Right lung (tissue), 5 donors: ENCODE results near the gene EGFR. TPM values are rescaled to one million over a fixed set of nuclear protein-coding genes. Genes with fewer than 3 reads are reported as not detected.
A peak's percentile ranks its signal among the peaks of the same experiment; 100 is the strongest.

Source experiments
- DNase-seq, 2 donors: peaks; one replicate each; pipeline ENCODE4 v3.0.0-alpha.2; 2013
- polyA plus RNA-seq, 5 donors: library from polyadenylated mRNA; unstranded; fragments of 120-200 nt; gene quantifications; one replicate each; pipeline versions ENCODE4 v1.2.1 to v1.2.3, GENCODE V29; 2013; ENCODE audit warnings: inconsistent platforms in 1 of 5, low replicate concordance in 1 of 5; ENCODE audit not compliant: insufficient read length in 5 of 5, insufficient read depth in 1 of 5

EGFR gene
- polyA plus RNA-seq, 5 donors: 37.0 to 55.7 (median 46.3) TPM

GRCh38 chr7:55140941-55141278 lies 122.1 kb downstream of the EGFR start:
- no peak for DNase-seq

GRCh38 chr7:55142919-55143600 lies 124.2 kb downstream of the EGFR start:
- DNase-seq: no peak

- no peak for DNase-seq
Observed at GRCh38 chr7:55144333-55145317, 125.8 kb downstream of the EGFR start.

GRCh38 chr7:55145606-55146005 lies 126.8 kb downstream of the EGFR start:
- no peak for DNase-seq

GRCh38 chr7:55147101-55147500 lies 128.3 kb downstream of the EGFR start:
- no peak for DNase-seq

- DNase-seq: no peak
Observed at GRCh38 chr7:55147736-55148135, 128.9 kb downstream of the EGFR start.

- no peak for DNase-seq
Observed at GRCh38 chr7:55148571-55148970, 129.8 kb downstream of the EGFR start.

- peak in 1 of 2 donors; percentile 42 for DNase-seq
Observed at GRCh38 chr7:55149001-55149400, 130.2 kb downstream of the EGFR start.

- no peak for DNase-seq
Observed at GRCh38 chr7:55150166-55150565, 131.3 kb downstream of the EGFR start.

GRCh38 chr7:55150709-55151451 lies 132.1 kb downstream of the EGFR start:
- no peak for DNase-seq

GRCh38 chr7:55152516-55152915 lies 133.7 kb downstream of the EGFR start:
- DNase-seq: no peak

GRCh38 chr7:55154096-55154495 lies 135.3 kb downstream of the EGFR start:
- DNase-seq: no peak

GRCh38 chr7:55155351-55156117 lies 136.7 kb downstream of the EGFR start:
- no peak for DNase-seq

GRCh38 chr7:55156919-55157763 lies 138.3 kb downstream of the EGFR start:
- DNase-seq: peak; percentile 40 to 49

- no peak for DNase-seq
Observed at GRCh38 chr7:55157764-55158105, 138.9 kb downstream of the EGFR start.

GRCh38 chr7:55158541-55159382 lies 139.9 kb downstream of the EGFR start:
- DNase-seq: no peak

- DNase-seq: no peak
Observed at GRCh38 chr7:55160539-55160938, 141.7 kb downstream of the EGFR start.

- DNase-seq: no peak
Observed at GRCh38 chr7:55161154-55161687, 142.4 kb downstream of the EGFR start.

- no peak for DNase-seq
Observed at GRCh38 chr7:55162476-55162875, 143.7 kb downstream of the EGFR start.
